Natural killer cell (primary cell): ENCODE data around the gene TOPORS. TPM values are rescaled to one million over a fixed set of nuclear protein-coding genes. Genes with fewer than 3 reads are reported as not detected.

ENCODE experiments used
- ATAC-seq, 3 donors: fragments of 150-1000 bp in 2 of 3; fragments of 200-7000 bp in 1 of 3; cut with Tn5 transposase; 1 replicate in 1 of 3; 2 replicates in 2 of 3; pipeline ENCODE4 v1.10.0; 2021; ENCODE audit warnings: mild to moderate bottlenecking in 2 of 3, moderate library complexity in 2 of 3
- DNase-seq, 2 donors: peaks; one replicate each; pipeline versions ENCODE4 v3.0.0 to v3.0.0-alpha.2; 2013 to 2021; ENCODE audit warnings: mixed read lengths in 1 of 2
- H3K27ac ChIP-seq: one replicate; pipeline ENCODE4 v1.5.1; 2013; ENCODE audit warnings: mild to moderate bottlenecking, low read length
- H3K27me3 ChIP-seq: one replicate; pipeline ENCODE4 v1.6.1; 2013; ENCODE audit warnings: low read length; ENCODE audit not compliant: control insufficient read depth, insufficient read depth
- H3K36me3 ChIP-seq: one replicate; pipeline ENCODE4 v1.6.1; 2013; ENCODE audit warnings: low read length; ENCODE audit not compliant: control insufficient read depth, insufficient read depth
- H3K4me1 ChIP-seq: one replicate; pipeline ENCODE4 v1.6.1; 2013; ENCODE audit warnings: low read length; ENCODE audit not compliant: control insufficient read depth, insufficient read depth
- H3K4me3 ChIP-seq: one replicate; pipeline ENCODE4 v1.5.1; 2013; ENCODE audit warnings: low read length
- H3K9me3 ChIP-seq: one replicate; pipeline ENCODE4 v1.6.1; 2013; ENCODE audit warnings: low read length; ENCODE audit not compliant: control insufficient read depth, insufficient read depth
- H3K27ac Mint-ChIP-seq, 2 donors: one replicate each; pipeline ENCODE4 v1.8.0; 2022; ENCODE audit warnings: mild to moderate bottlenecking in 2 of 2, mixed read lengths in 2 of 2, moderate library complexity in 1 of 2
- H3K27me3 Mint-ChIP-seq, 2 donors: one replicate each; pipeline ENCODE4 v1.8.0; 2022; ENCODE audit warnings: low read depth in 2 of 2, mixed read lengths in 2 of 2
- H3K36me3 Mint-ChIP-seq: one replicate; pipeline ENCODE4 v1.8.0; 2022; ENCODE audit warnings: mixed read lengths
- H3K4me1 Mint-ChIP-seq, 2 donors: one replicate each; pipeline ENCODE4 v1.8.0; 2022; ENCODE audit warnings: mixed read lengths in 2 of 2
- H3K4me3 Mint-ChIP-seq: one replicate; pipeline ENCODE4 v1.8.0; 2022; ENCODE audit warnings: mild to moderate bottlenecking, moderate library complexity, mixed read lengths
- H3K9me3 Mint-ChIP-seq, 2 donors: one replicate each; pipeline ENCODE4 v1.8.0; 2022; ENCODE audit warnings: mixed read lengths in 2 of 2
- CTCF ChIP-seq: fragments of 200-600 bp; IDR thresholded peaks from one replicate; pipeline ENCODE4 v1.8.0; 2022; ENCODE audit warnings: antibody characterized with exemption
- WGBS: methylation state at CpG from one replicate; pipeline ENCODE4 v1.1.7; 2013; ENCODE audit warnings: missing lambda C conversion rate; ENCODE audit not compliant: insufficient coverage; 5-methylcytosine and 5-hydroxymethylcytosine counted together
- intact Hi-C: fragments of 100-400 bp; cut with micrococcal nuclease; formaldehyde crosslinking; loops from one replicate; pipeline ENCODE4 v1.14.2; 2022
- total RNA-seq, 4 donors: library from RNA; stranded (reverse); fragments of 120-200 nt in 1 of 4; gene quantifications; one replicate each; pipeline versions ENCODE4 v1.2.3 to v1.2.4, GENCODE V29; 2013 to 2022

TOPORS gene
- total RNA-seq, 3 donors from 2014 or later (not counting 1 experiment from before 2014, with no cell fraction given), result 27.5 to 30.4 (median 29.8) TPM

DNA sequence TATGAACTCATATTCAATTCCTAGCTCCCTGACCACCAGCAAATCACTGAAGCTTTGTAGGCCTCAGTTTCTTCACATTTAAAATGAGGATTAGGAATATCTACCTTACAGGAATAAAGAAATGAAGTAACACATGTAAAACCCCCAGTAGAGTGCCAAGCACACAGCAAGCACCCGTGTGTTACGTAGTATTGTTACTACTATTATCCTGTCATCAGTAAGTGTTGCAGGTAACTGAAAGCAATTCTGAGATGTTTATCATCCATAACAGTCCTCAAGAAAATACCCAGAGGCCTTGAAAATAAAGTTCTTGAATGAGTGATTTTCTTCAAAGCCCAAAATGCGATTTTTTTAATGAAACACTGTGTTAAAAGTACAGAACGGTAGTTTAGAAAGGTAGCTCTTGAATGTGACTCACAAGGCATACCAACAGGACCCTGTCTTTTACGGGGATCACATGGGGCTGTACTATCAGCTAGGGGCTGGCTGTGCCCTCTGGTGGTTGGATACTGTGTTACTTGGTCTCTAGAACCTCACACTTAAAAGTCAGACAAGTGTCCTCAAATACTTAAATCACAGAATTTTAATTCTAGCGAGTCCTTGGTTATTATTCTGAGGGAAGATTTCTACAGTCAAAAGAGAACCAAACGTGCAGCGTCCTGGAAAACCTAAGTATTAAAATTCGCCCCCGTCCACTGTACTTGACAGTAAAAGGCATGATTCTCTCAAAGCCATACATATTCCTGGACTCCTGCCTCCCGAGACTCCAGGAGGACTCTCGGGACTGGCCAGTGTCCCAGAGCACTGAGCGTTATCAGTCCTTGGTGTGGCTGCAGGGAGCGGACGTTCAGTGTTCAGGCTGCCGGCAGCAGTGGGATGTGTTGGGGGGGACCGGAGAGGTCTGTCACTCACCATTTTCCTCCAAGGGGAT, 19.8 kb upstream of the TOPORS start:
- intact Hi-C loops, result loop anchor here (1.0 to 5.0 kb wide), 3 partner anchors 20 to 60 kb away; partner anchors contain the start of genes RIGI, SMIM27 and TOPORS
- Mint-ChIP-seq H3K27me3 (peaks cover 4 to 12% of the 10 kb centered on the region in 2 donors), H3K4me3 (peak overlapping the region; percentile 100), H3K9me3 (no peaks in the 10 kb centered on the region), H3K36me3 (no peaks in the 10 kb centered on the region), H3K4me1 (peaks cover 27 to 30% of the 10 kb centered on the region in 2 donors), H3K27ac (peak overlapping the region; percentile 99)
- H3K4me1 ChIP-seq, result peaks cover 9% of the 10 kb centered on the region
- WGBS, result 0% methylated on average over 12 of the region's 17 CpGs
- H3K27ac ChIP-seq, result peak overlapping the region; percentile 88
- DNase-seq, result peak; percentile 55 to 90
- peak; percentile 77 for TF ChIP-seq CTCF
- ATAC-seq, result peak; percentile 82 to 95 (median 87)
- no peaks in the 10 kb centered on the region for H3K9me3 ChIP-seq
- H3K4me3 ChIP-seq, result peak overlapping the region; percentile 79
- H3K36me3 ChIP-seq, result peaks cover 7% of the 10 kb centered on the region
- no peaks in the 10 kb centered on the region for H3K27me3 ChIP-seq

- no peak overlapping the region for H3K4me3 ChIP-seq
- no peak overlapping the region for H3K4me3 Mint-ChIP-seq
- H3K27ac Mint-ChIP-seq, result peak overlapping the region; percentile 46 to 61
- H3K4me1 ChIP-seq, result peaks cover 9% of the 10 kb centered on the region
- DNase-seq, result no peak
- WGBS, result 88% methylated on average over 3 of the region's 4 CpGs
- intact Hi-C loops, result loop anchor here (5.0 kb wide), 1 partner anchor 58 kb away; no protein-coding TSS in a partner anchor
- no peaks in the 10 kb centered on the region for H3K27me3 Mint-ChIP-seq
- H3K4me1 Mint-ChIP-seq, result peaks cover 27 to 40% of the 10 kb centered on the region in 2 donors
- no peaks in the 10 kb centered on the region for H3K9me3 Mint-ChIP-seq
- peaks cover 12% of the 10 kb centered on the region for H3K36me3 ChIP-seq
- TF ChIP-seq CTCF, result no peak
- H3K9me3 ChIP-seq, result no peaks in the 10 kb centered on the region
- H3K36me3 Mint-ChIP-seq, result no peaks in the 10 kb centered on the region
- no peak overlapping the region for H3K27ac ChIP-seq
- H3K27me3 ChIP-seq, result no peaks in the 10 kb centered on the region
- no peak for ATAC-seq
Measured at GRCh38 chr9:32570262-32570661, 17.9 kb upstream of the TOPORS start.

GRCh38 chr9:32566770-32567169, 14.4 kb upstream of the TOPORS start:
- Histone ChIP-seq H3K9me3 (no peaks in the 10 kb centered on the region), H3K36me3 (peaks cover 20% of the 10 kb centered on the region), H3K27ac (no peak overlapping the region), H3K27me3 (no peaks in the 10 kb centered on the region), H3K4me3 (no peak overlapping the region), H3K4me1 (peaks cover under 1% of the 10 kb centered on the region)
- no peaks in the 10 kb centered on the region for H3K9me3 Mint-ChIP-seq
- peak overlapping the region; percentile 56 to 81 for H3K27ac Mint-ChIP-seq
- no peak overlapping the region for H3K4me3 Mint-ChIP-seq
- 97% methylated on average over 26 of the region's 26 CpGs for WGBS
- no peaks in the 10 kb centered on the region for H3K36me3 Mint-ChIP-seq
- no peaks in the 10 kb centered on the region for H3K27me3 Mint-ChIP-seq
- ATAC-seq, result no peak
- DNase-seq, result no peak
- intact Hi-C loops, result no loop called here
- peaks cover 14 to 26% of the 10 kb centered on the region in 2 donors for H3K4me1 Mint-ChIP-seq
- TF ChIP-seq CTCF, result no peak
